Activated CD4-positive, alpha-beta T cell treated with anti-CD3 and anti-CD28 coated beads, Interleukin-2, amount 10 ng/mL, durations not matched to agents 24 days and 14 days (primary cell): ENCODE results near the gene FGF14. TPM values are rescaled to one million over a fixed set of nuclear protein-coding genes. Genes with fewer than 3 reads are reported as not detected.
"Not testable (repeated sequence)": the region's sequence is repeated elsewhere in the genome, so short reads cannot be mapped to it uniquely, and the experiment has no call there.

Experiments
- DNase-seq: peaks from one replicate; pipeline ENCODE4 v3.0.0; 2022
- H3K27ac Mint-ChIP-seq: one replicate; pipeline ENCODE4 v1.8.0; 2022; ENCODE audit warnings: mild to moderate bottlenecking, mixed read lengths
- H3K27me3 Mint-ChIP-seq: one replicate; pipeline ENCODE4 v1.8.0; 2022; ENCODE audit warnings: mixed read lengths
- H3K36me3 Mint-ChIP-seq: one replicate; pipeline ENCODE4 v1.8.0; 2022; ENCODE audit warnings: low read depth, mild to moderate bottlenecking, mixed read lengths
- H3K4me1 Mint-ChIP-seq: one replicate; pipeline ENCODE4 v1.8.0; 2021; ENCODE audit warnings: mixed read lengths
- H3K4me3 Mint-ChIP-seq: one replicate; pipeline ENCODE4 v1.8.0; 2022; ENCODE audit warnings: mild to moderate bottlenecking, moderate library complexity, mixed read lengths
- H3K9me3 Mint-ChIP-seq: one replicate; pipeline ENCODE4 v1.8.0; 2021; ENCODE audit warnings: mixed read lengths
- intact Hi-C: fragments of 100-400 bp; cut with micrococcal nuclease; formaldehyde crosslinking; loops from one replicate; pipeline ENCODE4 v1.15.1; 2023
- total RNA-seq: library from RNA; stranded (reverse); gene quantifications from 2 replicates; pipeline ENCODE4 v1.2.3, GENCODE V29; 2022

The FGF14 gene
- total RNA-seq, 1 donor from 2014 or later = not detected

DNA sequence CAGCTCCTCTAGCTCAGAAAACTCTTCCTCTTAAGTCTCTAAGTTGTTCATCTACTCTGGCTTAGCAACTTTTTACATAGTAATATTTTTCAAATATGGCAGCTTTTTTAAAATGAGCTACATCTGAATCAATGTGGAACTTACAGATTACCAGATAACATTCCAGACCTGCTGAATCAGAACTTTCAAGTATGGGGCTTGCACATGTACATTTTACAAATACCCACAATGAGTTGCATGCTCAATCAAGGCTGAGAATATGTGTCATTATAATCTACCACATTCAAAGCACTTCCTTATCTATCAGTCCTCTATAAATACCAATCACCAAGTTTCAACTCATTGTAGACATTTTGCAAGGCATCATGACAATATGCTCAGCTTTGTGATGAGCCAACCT is 383.1 kb downstream of the FGF14 start:
- H3K4me3 Mint-ChIP-seq = no peak overlapping the region
- H3K27me3 Mint-ChIP-seq = no peaks in the 10 kb centered on the region
- DNase-seq = no peak
- no peak overlapping the region for H3K27ac Mint-ChIP-seq
- no peaks in the 10 kb centered on the region for H3K36me3 Mint-ChIP-seq
- intact Hi-C loops = no loop called here
- no peaks in the 10 kb centered on the region for H3K9me3 Mint-ChIP-seq
- H3K4me1 Mint-ChIP-seq = no peaks in the 10 kb centered on the region

DNA sequence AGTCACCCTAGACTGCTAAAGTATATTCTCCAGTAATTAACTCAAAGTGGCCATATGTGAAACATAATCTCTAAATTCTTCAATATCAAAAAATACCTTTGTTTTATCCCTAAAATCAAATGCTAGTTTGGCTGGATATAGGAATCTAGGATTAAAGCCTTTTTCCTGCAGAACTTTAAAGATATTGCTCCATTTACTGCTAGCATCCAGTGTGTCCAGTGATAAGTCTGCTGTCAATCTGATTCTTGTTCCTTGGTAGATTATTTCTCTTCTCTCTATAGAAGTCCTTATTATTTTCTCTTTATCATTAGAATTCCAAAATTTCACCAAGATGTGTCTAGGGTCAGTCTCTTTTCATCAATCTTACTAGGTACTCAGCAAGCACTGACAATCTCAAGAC is 384.6 kb downstream of the FGF14 start:
- H3K27ac Mint-ChIP-seq = no peak overlapping the region

GRCh38 chr13:102012299-102013293 is 389.3 kb downstream of the FGF14 start:
- Mint-ChIP-seq H3K27ac (no peak overlapping the region), H3K4me3 (no peak overlapping the region), H3K9me3 (no peaks in the 10 kb centered on the region), H3K4me1 (no peaks in the 10 kb centered on the region), H3K36me3 (no peaks in the 10 kb centered on the region), H3K27me3 (no peaks in the 10 kb centered on the region)
- DNase-seq = no peak
- intact Hi-C loops = no loop called here

More for the DNA sequence above, 384.6 kb downstream of the FGF14 start:
- no peaks in the 10 kb centered on the region for H3K27me3 Mint-ChIP-seq
- H3K4me1 Mint-ChIP-seq = no peaks in the 10 kb centered on the region
- H3K9me3 Mint-ChIP-seq = no peaks in the 10 kb centered on the region
- H3K36me3 Mint-ChIP-seq = no peaks in the 10 kb centered on the region
- DNase-seq = no peak
- H3K4me3 Mint-ChIP-seq = no peak overlapping the region
- intact Hi-C loops = no loop called here

- intact Hi-C loops, H3K27ac Mint-ChIP-seq, DNase-seq: not testable (repeated sequence)
These were observed 390.4 kb downstream of the FGF14 start for GRCh38 chr13:102011455-102011854.

GRCh38 chr13:102003848-102004570 is 397.8 kb downstream of the FGF14 start:
- no peaks in the 10 kb centered on the region for H3K9me3 Mint-ChIP-seq
- H3K4me1 Mint-ChIP-seq = no peaks in the 10 kb centered on the region
- intact Hi-C loops = no loop called here
- DNase-seq = no peak
- H3K27ac Mint-ChIP-seq = no peak overlapping the region
- H3K4me3 Mint-ChIP-seq = no peak overlapping the region
- H3K36me3 Mint-ChIP-seq = no peaks in the 10 kb centered on the region
- H3K27me3 Mint-ChIP-seq = no peaks in the 10 kb centered on the region

More at GRCh38 chr13:102011455-102011854, 390.4 kb downstream of the FGF14 start:
- H3K27me3 Mint-ChIP-seq, H3K36me3 Mint-ChIP-seq, H3K9me3 Mint-ChIP-seq, H3K4me3 Mint-ChIP-seq, H3K4me1 Mint-ChIP-seq: not testable (repeated sequence)

DNA sequence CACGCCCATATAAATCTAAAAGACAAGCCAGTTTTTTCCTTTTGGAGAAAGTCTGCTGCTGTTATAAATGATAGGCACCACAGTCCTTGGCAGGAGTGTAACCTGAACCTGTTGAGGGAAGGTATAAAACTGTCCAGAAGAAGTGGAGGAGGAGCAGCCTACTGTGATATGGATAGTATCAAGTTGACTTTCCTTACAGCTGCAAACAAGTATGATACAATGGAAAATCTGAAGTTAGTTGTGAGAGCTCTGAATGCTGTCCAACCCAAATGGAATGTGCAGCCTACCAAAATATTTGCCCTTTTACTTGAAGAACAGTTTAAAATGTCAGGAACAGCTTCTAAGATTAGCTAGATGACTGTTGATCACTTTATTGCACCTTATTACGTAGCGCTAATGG is 399.6 kb downstream of the FGF14 start:
- no peaks in the 10 kb centered on the region for H3K4me1 Mint-ChIP-seq
- no peak overlapping the region for H3K27ac Mint-ChIP-seq
- intact Hi-C loops = no loop called here
- H3K36me3 Mint-ChIP-seq = no peaks in the 10 kb centered on the region
- no peak overlapping the region for H3K4me3 Mint-ChIP-seq
- no peaks in the 10 kb centered on the region for H3K27me3 Mint-ChIP-seq
- H3K9me3 Mint-ChIP-seq = no peaks in the 10 kb centered on the region
- no peak for DNase-seq

DNA sequence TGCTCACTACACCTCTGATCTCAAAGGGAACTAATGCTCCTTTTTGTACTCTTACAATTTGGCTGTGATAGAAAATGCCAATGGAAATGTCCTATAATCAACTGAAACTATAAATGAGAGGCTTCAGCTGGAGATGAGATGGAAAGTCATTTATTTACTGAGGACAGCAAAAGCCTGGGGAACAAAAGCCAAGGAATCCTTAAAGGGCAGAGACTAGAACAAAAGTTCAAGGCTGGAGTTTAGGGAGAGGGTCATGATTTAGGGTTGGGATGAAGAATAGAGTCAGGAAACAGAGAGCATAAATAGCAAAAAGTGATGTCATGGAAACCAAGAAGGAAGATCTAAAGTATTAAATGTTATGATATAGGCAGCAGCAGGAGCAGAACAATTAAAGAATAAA is 401.1 kb downstream of the FGF14 start:
- DNase-seq = no peak
- Mint-ChIP-seq H3K36me3 (no peaks in the 10 kb centered on the region), H3K9me3 (no peaks in the 10 kb centered on the region), H3K27me3 (no peaks in the 10 kb centered on the region), H3K4me1 (no peaks in the 10 kb centered on the region), H3K4me3 (no peak overlapping the region), H3K27ac (no peak overlapping the region)
- intact Hi-C loops = no loop called here

DNA sequence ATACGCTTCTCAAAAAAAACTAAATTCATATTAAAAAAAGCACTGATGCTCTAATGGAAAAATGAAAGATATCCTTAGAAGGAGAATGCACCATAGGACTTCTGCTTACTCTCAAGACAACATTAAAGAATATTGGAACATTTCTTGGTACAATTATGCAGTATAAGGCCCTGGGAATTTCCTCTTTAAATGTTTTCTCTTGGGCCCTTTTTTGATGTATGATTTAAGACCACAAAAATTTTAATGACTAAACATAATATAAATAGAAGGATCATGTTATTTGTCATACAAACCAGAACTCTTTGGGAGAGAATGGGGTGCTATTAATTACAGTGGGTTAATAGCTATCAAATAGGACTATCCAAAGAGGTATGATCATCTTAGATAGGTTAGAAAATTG is 403.7 kb downstream of the FGF14 start:
- Mint-ChIP-seq H3K27ac (no peak overlapping the region), H3K36me3 (no peaks in the 10 kb centered on the region), H3K4me1 (no peaks in the 10 kb centered on the region), H3K4me3 (no peak overlapping the region), H3K27me3 (no peaks in the 10 kb centered on the region), H3K9me3 (no peaks in the 10 kb centered on the region)
- no peak for DNase-seq
- intact Hi-C loops = no loop called here

GRCh38 chr13:101996954-101997353 is 404.9 kb downstream of the FGF14 start:
- DNase-seq = no peak
- Mint-ChIP-seq H3K27ac (no peak overlapping the region), H3K4me1 (no peaks in the 10 kb centered on the region), H3K4me3 (no peak overlapping the region), H3K27me3 (no peaks in the 10 kb centered on the region), H3K9me3 (no peaks in the 10 kb centered on the region), H3K36me3 (no peaks in the 10 kb centered on the region)
- intact Hi-C loops = no loop called here

DNA sequence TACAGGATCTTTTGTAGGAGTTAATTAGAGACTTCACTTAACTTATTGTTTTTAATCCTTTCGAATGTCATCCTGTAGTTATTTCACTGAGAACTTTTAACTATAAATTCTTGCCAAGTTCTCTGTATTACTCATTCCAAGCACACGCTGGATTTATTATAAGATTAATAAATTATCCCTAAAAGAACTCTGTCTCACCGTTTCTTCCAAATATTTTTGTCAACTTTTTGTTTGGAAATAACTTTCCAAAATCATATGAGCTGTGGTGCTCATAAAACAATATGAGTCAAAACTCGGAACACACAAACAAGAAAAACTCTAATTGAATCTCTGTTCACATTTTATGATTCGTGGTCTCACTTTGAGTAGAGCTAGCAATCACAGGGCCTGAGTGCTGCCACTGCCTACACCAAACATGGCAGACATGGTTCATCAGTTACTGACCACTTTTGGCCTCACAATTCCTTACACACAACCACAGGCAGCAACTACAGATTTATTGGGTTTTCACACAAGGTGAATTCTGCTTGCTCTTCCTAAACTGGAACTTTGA is 412.0 kb downstream of the FGF14 start:
- H3K4me3 Mint-ChIP-seq = no peak overlapping the region
- H3K9me3 Mint-ChIP-seq = no peaks in the 10 kb centered on the region
- intact Hi-C loops = no loop called here
- no peaks in the 10 kb centered on the region for H3K27me3 Mint-ChIP-seq
- no peaks in the 10 kb centered on the region for H3K36me3 Mint-ChIP-seq
- no peak overlapping the region for H3K27ac Mint-ChIP-seq
- no peak for DNase-seq
- H3K4me1 Mint-ChIP-seq = no peaks in the 10 kb centered on the region

DNA sequence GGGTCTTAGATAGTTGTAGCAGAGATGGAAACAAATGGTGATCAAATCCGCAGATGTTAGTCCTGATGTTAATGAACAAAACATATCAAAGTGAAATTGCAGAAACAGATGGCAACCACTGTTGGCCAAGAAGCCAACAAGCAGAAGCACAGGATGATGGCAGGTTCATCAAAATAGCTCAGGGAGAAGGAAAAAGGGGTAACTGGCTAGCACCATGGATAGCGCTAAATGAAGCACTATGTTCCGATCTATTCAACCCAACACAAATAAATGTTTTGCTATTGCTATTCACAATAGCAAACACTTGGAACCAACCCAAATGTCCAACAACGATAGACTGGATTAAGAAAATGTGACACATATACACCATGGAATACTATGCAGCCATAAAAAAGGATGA is 413.7 kb downstream of the FGF14 start:
- intact Hi-C loops = no loop called here
- Mint-ChIP-seq H3K9me3 (no peaks in the 10 kb centered on the region), H3K27ac (no peak overlapping the region), H3K36me3 (no peaks in the 10 kb centered on the region), H3K4me3 (no peak overlapping the region), H3K27me3 (no peaks in the 10 kb centered on the region), H3K4me1 (no peaks in the 10 kb centered on the region)
- DNase-seq = no peak

DNA sequence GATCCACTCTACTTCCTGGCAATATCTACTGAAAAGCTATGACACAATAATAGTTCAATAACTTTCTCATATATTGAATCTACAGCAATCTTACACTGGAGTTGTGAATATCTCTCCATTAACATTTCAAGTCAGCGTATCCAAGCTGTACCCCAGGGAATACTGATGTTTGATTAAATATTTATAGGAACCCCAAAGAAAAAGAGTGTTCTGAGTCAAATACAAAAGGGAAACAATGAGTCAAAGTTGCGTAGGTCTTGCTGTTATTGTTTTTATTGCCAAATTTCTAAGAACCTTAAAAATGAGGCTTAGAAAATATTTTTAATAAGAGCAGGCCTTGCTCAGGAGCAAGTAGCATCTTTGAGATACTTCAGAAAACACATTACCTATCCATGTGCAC is 415.5 kb downstream of the FGF14 start:
- no peak for DNase-seq
- no peak overlapping the region for H3K4me3 Mint-ChIP-seq
- H3K9me3 Mint-ChIP-seq = no peaks in the 10 kb centered on the region
- H3K27me3 Mint-ChIP-seq = no peaks in the 10 kb centered on the region
- no peaks in the 10 kb centered on the region for H3K36me3 Mint-ChIP-seq
- no peak overlapping the region for H3K27ac Mint-ChIP-seq
- intact Hi-C loops = no loop called here
- H3K4me1 Mint-ChIP-seq = no peaks in the 10 kb centered on the region

GRCh38 chr13:101985321-101985720 is 416.5 kb downstream of the FGF14 start:
- Mint-ChIP-seq H3K4me3 (no peak overlapping the region), H3K27me3 (no peaks in the 10 kb centered on the region), H3K27ac (no peak overlapping the region), H3K4me1 (no peaks in the 10 kb centered on the region), H3K36me3 (no peaks in the 10 kb centered on the region), H3K9me3 (no peaks in the 10 kb centered on the region)
- intact Hi-C loops = no loop called here
- DNase-seq = no peak

GRCh38 chr13:101982903-101983302 is 418.9 kb downstream of the FGF14 start:
- no peaks in the 10 kb centered on the region for H3K36me3 Mint-ChIP-seq
- H3K4me1 Mint-ChIP-seq = no peaks in the 10 kb centered on the region
- H3K9me3 Mint-ChIP-seq = no peaks in the 10 kb centered on the region
- H3K4me3 Mint-ChIP-seq = no peak overlapping the region
- no peak overlapping the region for H3K27ac Mint-ChIP-seq
- DNase-seq = no peak
- H3K27me3 Mint-ChIP-seq = no peaks in the 10 kb centered on the region
- intact Hi-C loops = no loop called here
